C4-2B (cell line): ENCODE data around the gene MACF1.

ENCODE experiments used
- H3K27ac ChIP-seq: fragments of 450-650 bp; 2 replicates; pipeline ENCODE4 v1.5.1; 2017
- ZFX ChIP-seq: fragments of 450-650 bp; IDR thresholded peaks from 2 replicates; pipeline ENCODE4 v1.6.1; 2017
- TF ChIP-seq, protein P1 (sequence below): fragments of 450-650 bp; conservative IDR thresholded peaks from 2 replicates; pipeline ENCODE4 v1.5.1; 2017; ENCODE audit warnings: mild to moderate bottlenecking

MACF1 gene

DNA sequence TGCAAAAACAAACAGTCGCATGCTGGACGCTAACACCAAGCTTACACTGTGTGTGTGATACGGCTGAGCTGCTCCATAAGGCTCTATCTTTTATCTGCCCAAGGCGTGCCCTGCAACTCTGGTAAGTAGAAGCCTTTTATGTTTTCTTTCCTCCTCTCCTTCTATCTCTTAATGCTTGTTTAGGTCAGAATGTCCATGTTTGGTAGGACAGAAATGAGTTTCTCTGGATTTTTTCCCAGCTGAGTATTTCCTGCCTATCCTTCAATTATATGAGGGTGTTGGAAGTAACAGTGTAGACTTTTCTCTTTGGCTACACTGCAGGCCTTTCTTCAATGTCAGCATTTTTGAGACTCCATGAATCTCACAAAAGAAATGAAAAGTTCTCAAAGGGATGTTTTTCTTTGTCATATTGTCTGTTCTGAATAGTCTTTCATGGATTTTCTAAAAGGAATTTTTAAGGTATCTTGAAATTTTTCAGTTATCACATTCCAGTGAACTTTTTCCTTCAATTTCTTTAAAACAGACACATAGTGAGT is 124.2 kb downstream of the MACF1 start:
- TF ChIP-seq, protein P1, sequence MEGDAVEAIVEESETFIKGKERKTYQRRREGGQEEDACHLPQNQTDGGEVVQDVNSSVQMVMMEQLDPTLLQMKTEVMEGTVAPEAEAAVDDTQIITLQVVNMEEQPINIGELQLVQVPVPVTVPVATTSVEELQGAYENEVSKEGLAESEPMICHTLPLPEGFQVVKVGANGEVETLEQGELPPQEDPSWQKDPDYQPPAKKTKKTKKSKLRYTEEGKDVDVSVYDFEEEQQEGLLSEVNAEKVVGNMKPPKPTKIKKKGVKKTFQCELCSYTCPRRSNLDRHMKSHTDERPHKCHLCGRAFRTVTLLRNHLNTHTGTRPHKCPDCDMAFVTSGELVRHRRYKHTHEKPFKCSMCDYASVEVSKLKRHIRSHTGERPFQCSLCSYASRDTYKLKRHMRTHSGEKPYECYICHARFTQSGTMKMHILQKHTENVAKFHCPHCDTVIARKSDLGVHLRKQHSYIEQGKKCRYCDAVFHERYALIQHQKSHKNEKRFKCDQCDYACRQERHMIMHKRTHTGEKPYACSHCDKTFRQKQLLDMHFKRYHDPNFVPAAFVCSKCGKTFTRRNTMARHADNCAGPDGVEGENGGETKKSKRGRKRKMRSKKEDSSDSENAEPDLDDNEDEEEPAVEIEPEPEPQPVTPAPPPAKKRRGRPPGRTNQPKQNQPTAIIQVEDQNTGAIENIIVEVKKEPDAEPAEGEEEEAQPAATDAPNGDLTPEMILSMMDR = no peak
- no peak for TF ChIP-seq ZFX
- no peak overlapping the region for H3K27ac ChIP-seq

DNA sequence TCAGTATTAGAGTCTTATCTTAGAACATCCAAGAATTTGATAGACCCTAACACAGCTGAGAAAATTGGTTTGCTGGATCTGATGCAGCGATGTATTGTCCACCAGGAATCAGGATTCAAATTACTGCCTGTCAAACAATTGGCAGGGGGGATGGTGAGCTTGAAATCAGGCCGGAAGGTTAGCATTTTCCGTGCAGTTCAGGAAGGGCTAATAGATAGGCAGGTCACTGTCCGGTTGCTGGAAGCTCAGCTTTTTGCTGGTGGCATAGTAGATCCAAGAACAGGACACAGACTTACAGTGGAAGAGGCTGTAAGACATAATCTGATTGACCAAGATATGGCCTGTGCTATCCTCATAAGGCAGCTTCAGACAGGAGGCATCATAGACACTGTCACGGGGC is 127.2 kb downstream of the MACF1 start:
- H3K27ac ChIP-seq = no peak overlapping the region
- TF ChIP-seq, protein P1 = no peak
- TF ChIP-seq ZFX = no peak

DNA sequence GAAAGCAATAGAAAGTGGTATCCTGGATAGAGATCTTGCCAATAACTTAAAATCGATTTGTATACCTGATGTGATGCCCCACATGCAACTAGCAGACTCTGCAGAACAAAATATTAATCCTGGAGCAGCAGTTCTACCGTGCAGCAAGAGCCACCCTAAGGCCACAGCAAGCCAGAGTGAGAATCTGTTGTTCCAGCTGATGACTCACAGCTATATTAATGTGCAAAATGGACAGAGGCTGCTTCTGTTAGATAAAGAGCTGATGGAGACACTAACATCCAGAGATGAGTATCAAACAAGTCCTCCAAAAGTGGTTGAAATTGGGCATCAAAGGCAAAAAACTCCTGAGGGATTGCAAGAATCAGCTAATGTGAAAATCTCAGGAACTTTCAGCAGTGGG is 127.8 kb downstream of the MACF1 start:
- no peak for TF ChIP-seq ZFX
- TF ChIP-seq, protein P1 = no peak
- H3K27ac ChIP-seq = no peak overlapping the region

DNA sequence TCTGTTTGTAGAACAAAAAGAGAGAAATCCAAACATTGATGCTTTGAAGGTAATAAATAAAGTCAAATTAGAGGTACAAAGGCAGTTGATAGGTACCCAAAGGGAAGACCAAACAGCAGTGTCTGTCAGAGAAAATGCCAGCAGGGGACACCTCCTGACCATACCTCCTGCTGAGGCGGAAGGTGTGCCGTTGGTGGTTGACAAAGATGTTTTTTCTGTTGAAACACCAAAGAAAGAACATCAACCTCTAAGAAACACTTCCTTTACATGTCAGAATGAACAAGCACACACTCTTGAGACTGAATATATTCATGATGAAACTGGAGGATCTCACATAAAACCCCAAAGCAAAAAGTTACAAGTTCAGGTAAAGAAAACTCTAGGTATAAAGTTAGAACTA is 128.3 kb downstream of the MACF1 start:
- H3K27ac ChIP-seq = no peak overlapping the region
- TF ChIP-seq ZFX = no peak
- TF ChIP-seq, protein P1 = no peak

DNA sequence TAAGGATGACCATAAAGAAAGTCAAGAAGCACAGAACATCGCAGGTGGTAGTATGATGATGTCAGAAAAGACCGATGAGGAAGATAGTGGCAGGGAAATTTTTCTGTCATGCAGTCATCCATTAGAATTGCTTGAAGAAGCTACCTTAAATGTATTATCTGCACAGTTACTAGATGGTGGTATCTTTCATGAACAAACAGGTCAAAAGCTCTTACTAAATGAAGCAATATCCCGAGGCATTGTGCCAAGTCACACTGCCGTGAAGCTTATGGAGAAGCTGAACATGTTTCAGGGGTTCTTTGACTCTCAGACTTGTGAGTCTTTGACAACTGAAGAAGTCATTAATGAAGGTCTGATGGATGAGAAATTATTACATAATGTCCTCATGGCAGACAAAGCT is 128.8 kb downstream of the MACF1 start:
- TF ChIP-seq, protein P1 = no peak
- no peak for TF ChIP-seq ZFX
- H3K27ac ChIP-seq = no peak overlapping the region

DNA sequence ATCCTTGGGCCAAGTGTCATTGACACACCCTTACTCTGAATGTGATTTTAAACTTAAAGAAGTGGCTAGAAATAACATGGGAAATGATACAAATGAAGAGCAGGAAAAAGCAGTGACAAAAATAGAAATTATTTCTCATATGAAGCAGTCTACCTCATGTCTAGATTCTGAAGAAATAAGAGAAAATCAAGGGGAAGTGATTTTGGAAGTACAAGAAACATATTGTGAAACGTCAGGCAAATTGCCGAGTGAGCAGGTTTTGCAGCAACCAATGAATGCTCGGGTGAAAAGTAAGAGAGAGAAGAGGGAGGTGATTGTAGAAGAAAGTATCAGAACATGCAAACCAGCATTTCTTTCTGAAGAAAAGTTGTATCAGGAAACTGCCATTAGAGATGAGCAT is 130.7 kb downstream of the MACF1 start:
- TF ChIP-seq ZFX = no peak
- TF ChIP-seq, protein P1 = no peak

DNA sequence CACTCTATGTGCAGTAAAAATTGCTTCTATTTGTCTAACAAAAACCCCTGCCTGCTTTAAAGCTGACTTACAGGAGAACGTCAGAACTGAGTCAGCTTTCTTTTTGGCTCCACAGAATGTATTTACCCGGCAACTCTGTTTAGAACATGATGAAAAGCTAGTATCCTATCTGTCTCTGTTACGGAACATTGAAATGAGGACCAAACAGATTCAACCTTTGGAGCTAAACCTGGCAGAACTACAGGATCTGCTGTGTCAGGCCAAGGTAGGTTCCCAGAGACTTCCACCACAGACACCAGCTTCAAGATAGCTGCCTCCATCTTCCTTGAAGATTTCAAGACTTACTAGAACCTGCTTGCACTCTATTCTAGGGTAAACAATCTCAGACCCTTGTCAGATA is 132.6 kb downstream of the MACF1 start:
- no peak overlapping the region for H3K27ac ChIP-seq
- TF ChIP-seq ZFX = no peak
- TF ChIP-seq, protein P1 = no peak

More for the DNA sequence above, 130.7 kb downstream of the MACF1 start:
- no peak overlapping the region for H3K27ac ChIP-seq
